ENCODE results near the gene PMEPA1. TPM values are rescaled to one million over a fixed set of nuclear protein-coding genes. Genes with fewer than 3 reads are reported as not detected.

PMEPA1 gene
- total and polyA plus RNA-seq, 2 donors: 1.0 to 5.1 TPM

GRCh38 chr20:57680934-57681914, 28.6 kb downstream of the PMEPA1 start:
- no peaks in the 10 kb centered on the region for H3K9me3 ChIP-seq (ENCODE audit: control insufficient read depth in 2 of 2, insufficient read depth in 1 of 2, low read length in 1 of 2)
- peaks cover 0 to 2% of the 10 kb centered on the region in 2 donors for H3K4me1 ChIP-seq (ENCODE audit: control insufficient read depth in 2 of 2, insufficient read depth in 2 of 2, low read length in 2 of 2)
- H3K27ac ChIP-seq (ENCODE audit: low read depth in 1 of 2, low read length in 1 of 2): no peak overlapping the region
- no peak overlapping the region for H3K4me3 ChIP-seq (ENCODE audit: low read length in 2 of 2)
- peaks cover 0 to 45% of the 10 kb centered on the region in 2 donors for H3K27me3 ChIP-seq (ENCODE audit: control insufficient read depth in 2 of 2, insufficient read depth in 1 of 2, low read length in 1 of 2)
- 54% methylated on average over 24 of the region's 24 CpGs for WGBS
- H3K36me3 ChIP-seq (ENCODE audit: control insufficient read depth in 2 of 2, insufficient read depth in 2 of 2, low read length in 1 of 2): no peaks in the 10 kb centered on the region
- DNase-seq (ENCODE audit: low read depth in 6 of 9, low spot score in 9 of 9): no peak

GRCh38 chr20:57680131-57680716, 29.6 kb downstream of the PMEPA1 start:
- Histone ChIP-seq H3K4me3 (ENCODE audit: low read length in 2 of 2) (no peak overlapping the region), H3K4me1 (ENCODE audit: control insufficient read depth in 2 of 2, insufficient read depth in 2 of 2, low read length in 2 of 2) (peaks cover 0 to 2% of the 10 kb centered on the region in 2 donors), H3K9me3 (ENCODE audit: control insufficient read depth in 2 of 2, insufficient read depth in 1 of 2, low read length in 1 of 2) (no peaks in the 10 kb centered on the region), H3K36me3 (ENCODE audit: control insufficient read depth in 2 of 2, insufficient read depth in 2 of 2, low read length in 1 of 2) (no peaks in the 10 kb centered on the region), H3K27ac (ENCODE audit: low read depth in 1 of 2, low read length in 1 of 2) (no peak overlapping the region), H3K27me3 (ENCODE audit: control insufficient read depth in 2 of 2, insufficient read depth in 1 of 2, low read length in 1 of 2) (peaks cover 0 to 41% of the 10 kb centered on the region in 2 donors)
- DNase-seq (ENCODE audit: low read depth in 6 of 9, low spot score in 9 of 9): no peak
- 41% methylated on average over 12 of the region's 12 CpGs for WGBS

GRCh38 chr20:57679113-57679512, 30.7 kb downstream of the PMEPA1 start:
- WGBS: 95% methylated on average over 6 of the region's 6 CpGs

GRCh38 chr20:57678340-57678739, 31.5 kb downstream of the PMEPA1 start:
- no peak for DNase-seq (ENCODE audit: low read depth in 6 of 9, low spot score in 9 of 9)
- Histone ChIP-seq H3K27ac (ENCODE audit: low read depth in 1 of 2, low read length in 1 of 2) (no peak overlapping the region), H3K27me3 (ENCODE audit: control insufficient read depth in 2 of 2, insufficient read depth in 1 of 2, low read length in 1 of 2) (peaks cover 0 to 42% of the 10 kb centered on the region in 2 donors), H3K9me3 (ENCODE audit: control insufficient read depth in 2 of 2, insufficient read depth in 1 of 2, low read length in 1 of 2) (no peaks in the 10 kb centered on the region), H3K4me3 (ENCODE audit: low read length in 2 of 2) (no peak overlapping the region), H3K4me1 (ENCODE audit: control insufficient read depth in 2 of 2, insufficient read depth in 2 of 2, low read length in 2 of 2) (peaks cover 0 to 2% of the 10 kb centered on the region in 2 donors), H3K36me3 (ENCODE audit: control insufficient read depth in 2 of 2, insufficient read depth in 2 of 2, low read length in 1 of 2) (no peaks in the 10 kb centered on the region)
- WGBS: 46% methylated on average over 12 of the region's 12 CpGs

More at GRCh38 chr20:57679113-57679512, 30.7 kb downstream of the PMEPA1 start:
- H3K36me3 ChIP-seq (ENCODE audit: control insufficient read depth in 2 of 2, insufficient read depth in 2 of 2, low read length in 1 of 2): no peaks in the 10 kb centered on the region
- H3K4me3 ChIP-seq (ENCODE audit: low read length in 2 of 2): no peak overlapping the region
- peaks cover 0 to 2% of the 10 kb centered on the region in 2 donors for H3K4me1 ChIP-seq (ENCODE audit: control insufficient read depth in 2 of 2, insufficient read depth in 2 of 2, low read length in 2 of 2)
- H3K27me3 ChIP-seq (ENCODE audit: control insufficient read depth in 2 of 2, insufficient read depth in 1 of 2, low read length in 1 of 2): peaks cover 0 to 39% of the 10 kb centered on the region in 2 donors
- no peak overlapping the region for H3K27ac ChIP-seq (ENCODE audit: low read depth in 1 of 2, low read length in 1 of 2)
- DNase-seq (ENCODE audit: low read depth in 6 of 9, low spot score in 9 of 9): no peak
- H3K9me3 ChIP-seq (ENCODE audit: control insufficient read depth in 2 of 2, insufficient read depth in 1 of 2, low read length in 1 of 2): no peaks in the 10 kb centered on the region

- Histone ChIP-seq H3K36me3 (ENCODE audit: control insufficient read depth in 2 of 2, insufficient read depth in 2 of 2, low read length in 1 of 2) (no peaks in the 10 kb centered on the region), H3K4me3 (ENCODE audit: low read length in 2 of 2) (no peak overlapping the region), H3K27me3 (ENCODE audit: control insufficient read depth in 2 of 2, insufficient read depth in 1 of 2, low read length in 1 of 2) (peaks cover 0 to 44% of the 10 kb centered on the region in 2 donors), H3K9me3 (ENCODE audit: control insufficient read depth in 2 of 2, insufficient read depth in 1 of 2, low read length in 1 of 2) (no peaks in the 10 kb centered on the region), H3K27ac (ENCODE audit: low read depth in 1 of 2, low read length in 1 of 2) (no peak overlapping the region), H3K4me1 (ENCODE audit: control insufficient read depth in 2 of 2, insufficient read depth in 2 of 2, low read length in 2 of 2) (no peaks in the 10 kb centered on the region)
- WGBS: 92% methylated on average over 5 of the region's 5 CpGs
- DNase-seq (ENCODE audit: low read depth in 6 of 9, low spot score in 9 of 9): no peak
Observed at GRCh38 chr20:57677584-57677982, 32.2 kb downstream of the PMEPA1 start.

- H3K36me3 ChIP-seq (ENCODE audit: control insufficient read depth in 2 of 2, insufficient read depth in 2 of 2, low read length in 1 of 2): no peaks in the 10 kb centered on the region
- no peak for DNase-seq (ENCODE audit: low read depth in 6 of 9, low spot score in 9 of 9)
- H3K4me1 ChIP-seq (ENCODE audit: control insufficient read depth in 2 of 2, insufficient read depth in 2 of 2, low read length in 2 of 2): no peaks in the 10 kb centered on the region
- peaks cover 0 to 46% of the 10 kb centered on the region in 2 donors for H3K27me3 ChIP-seq (ENCODE audit: control insufficient read depth in 2 of 2, insufficient read depth in 1 of 2, low read length in 1 of 2)
- H3K27ac ChIP-seq (ENCODE audit: low read depth in 1 of 2, low read length in 1 of 2): no peak overlapping the region
- WGBS: 82% methylated on average over 24 of the region's 24 CpGs
- no peak overlapping the region for H3K4me3 ChIP-seq (ENCODE audit: low read length in 2 of 2)
- H3K9me3 ChIP-seq (ENCODE audit: control insufficient read depth in 2 of 2, insufficient read depth in 1 of 2, low read length in 1 of 2): no peaks in the 10 kb centered on the region
Observed at GRCh38 chr20:57676589-57677583, 32.9 kb downstream of the PMEPA1 start.

GRCh38 chr20:57675773-57676172, 34.0 kb downstream of the PMEPA1 start:
- WGBS: 87% methylated on average over 12 of the region's 12 CpGs
- no peaks in the 10 kb centered on the region for H3K4me1 ChIP-seq (ENCODE audit: control insufficient read depth in 2 of 2, insufficient read depth in 2 of 2, low read length in 2 of 2)
- H3K4me3 ChIP-seq (ENCODE audit: low read length in 2 of 2): no peak overlapping the region

GRCh38 chr20:57672953-57673575, 36.8 kb downstream of the PMEPA1 start:
- 86% methylated on average over 17 of the region's 17 CpGs for WGBS
- H3K4me1 ChIP-seq (ENCODE audit: control insufficient read depth in 2 of 2, insufficient read depth in 2 of 2, low read length in 2 of 2): no peaks in the 10 kb centered on the region

More at GRCh38 chr20:57675773-57676172, 34.0 kb downstream of the PMEPA1 start:
- H3K27ac ChIP-seq (ENCODE audit: low read depth in 1 of 2, low read length in 1 of 2): no peak overlapping the region
- peaks cover 0 to 40% of the 10 kb centered on the region in 2 donors for H3K27me3 ChIP-seq (ENCODE audit: control insufficient read depth in 2 of 2, insufficient read depth in 1 of 2, low read length in 1 of 2)
- DNase-seq (ENCODE audit: low read depth in 6 of 9, low spot score in 9 of 9): no peak
- H3K36me3 ChIP-seq (ENCODE audit: control insufficient read depth in 2 of 2, insufficient read depth in 2 of 2, low read length in 1 of 2): no peaks in the 10 kb centered on the region
- H3K9me3 ChIP-seq (ENCODE audit: control insufficient read depth in 2 of 2, insufficient read depth in 1 of 2, low read length in 1 of 2): no peaks in the 10 kb centered on the region

More at GRCh38 chr20:57672953-57673575, 36.8 kb downstream of the PMEPA1 start:
- no peaks in the 10 kb centered on the region for H3K36me3 ChIP-seq (ENCODE audit: control insufficient read depth in 2 of 2, insufficient read depth in 2 of 2, low read length in 1 of 2)
- H3K27me3 ChIP-seq (ENCODE audit: control insufficient read depth in 2 of 2, insufficient read depth in 1 of 2, low read length in 1 of 2): peaks cover 0 to 24% of the 10 kb centered on the region in 2 donors
- no peak for DNase-seq (ENCODE audit: low read depth in 6 of 9, low spot score in 9 of 9)
- no peak overlapping the region for H3K27ac ChIP-seq (ENCODE audit: low read depth in 1 of 2, low read length in 1 of 2)
- H3K4me3 ChIP-seq (ENCODE audit: low read length in 2 of 2): no peak overlapping the region
- H3K9me3 ChIP-seq (ENCODE audit: control insufficient read depth in 2 of 2, insufficient read depth in 1 of 2, low read length in 1 of 2): no peaks in the 10 kb centered on the region

All from thymus (tissue), 11 donors.